HG03558 (cell line): ENCODE results near the gene DHPS.
"Not testable (repeated sequence)": the region's sequence is repeated elsewhere in the genome, so short reads cannot be mapped to it uniquely, and the experiment has no call there.

Experiments used
- ATAC-seq: cut with Tn5 transposase; IDR thresholded peaks from one replicate; pipeline ENCODE4 v1.9.1; 2021; ENCODE audit warnings: moderate number of reproducible peaks; ENCODE audit not compliant: unreplicated experiment; ENCODE audit errors: extremely low read depth

The DHPS gene

GRCh38 chr19:12681074-12681987, at the start of gene DHPS:
TSS of gene DHPS (minus strand) at chr19:12681880. CDS start at chr19:12681766, 114 bp downstream.
- ATAC-seq, result peak; percentile 55

DNA sequence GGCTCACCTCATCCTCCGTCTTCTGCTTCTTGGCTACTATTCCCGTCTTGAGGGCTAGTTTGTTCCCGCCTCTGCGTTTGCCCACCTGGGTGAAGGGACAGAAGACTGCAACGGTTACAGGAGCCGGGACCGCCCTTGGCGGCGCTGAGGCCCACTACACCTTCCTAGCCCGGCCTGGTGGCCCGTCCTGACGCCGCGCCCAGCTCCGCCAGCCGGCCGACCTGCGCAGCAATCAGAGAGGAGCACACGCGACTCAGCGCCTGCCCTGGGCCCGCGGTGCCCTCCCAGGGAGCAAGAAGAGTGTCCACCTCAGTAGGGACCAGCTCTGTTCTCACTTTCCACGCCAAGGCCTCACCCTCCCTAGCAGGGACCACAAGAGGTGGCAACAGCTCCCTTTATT, 49.7 kb upstream of the DHPS start:
- no peak for ATAC-seq

GRCh38 chr19:12730064-12730463, 48.4 kb upstream of the DHPS start:
- no peak for ATAC-seq

DNA sequence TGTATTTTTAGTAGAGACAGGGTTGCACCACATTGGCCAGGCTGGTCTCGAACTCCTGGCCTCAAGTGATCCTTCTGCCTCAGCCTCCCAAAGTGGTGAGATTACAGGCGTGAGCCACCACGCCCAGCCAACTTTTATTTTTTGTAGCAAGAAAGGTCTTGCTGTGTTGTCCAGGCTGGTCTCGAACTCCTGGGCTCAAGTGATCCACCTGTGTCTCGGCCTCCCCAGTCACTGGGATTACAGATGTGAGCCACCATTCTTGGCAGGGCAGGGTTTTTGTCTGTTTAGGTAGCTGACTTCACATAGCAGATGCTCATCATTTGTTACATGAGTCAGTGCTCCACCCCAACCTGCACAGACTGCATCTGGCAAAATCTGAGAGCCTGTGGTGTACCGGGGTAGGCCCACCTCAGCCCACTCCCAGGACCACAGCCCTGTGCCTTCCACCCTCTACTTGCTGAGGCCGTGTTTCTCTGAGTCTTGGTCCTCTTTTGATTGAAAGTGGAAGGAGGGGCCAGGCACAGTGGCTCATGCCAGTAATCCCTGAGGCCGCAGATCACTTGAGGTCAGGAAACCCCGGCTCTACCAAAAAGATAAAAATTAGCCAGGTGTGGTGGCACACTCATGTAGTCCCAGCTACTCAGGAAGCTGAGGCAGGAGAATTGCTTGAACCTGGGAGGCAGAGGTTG, 46.2 kb upstream of the DHPS start:
- no peak for ATAC-seq

- ATAC-seq, result no peak
These were observed 45.3 kb upstream of the DHPS start for GRCh38 chr19:12726988-12727316.

DNA sequence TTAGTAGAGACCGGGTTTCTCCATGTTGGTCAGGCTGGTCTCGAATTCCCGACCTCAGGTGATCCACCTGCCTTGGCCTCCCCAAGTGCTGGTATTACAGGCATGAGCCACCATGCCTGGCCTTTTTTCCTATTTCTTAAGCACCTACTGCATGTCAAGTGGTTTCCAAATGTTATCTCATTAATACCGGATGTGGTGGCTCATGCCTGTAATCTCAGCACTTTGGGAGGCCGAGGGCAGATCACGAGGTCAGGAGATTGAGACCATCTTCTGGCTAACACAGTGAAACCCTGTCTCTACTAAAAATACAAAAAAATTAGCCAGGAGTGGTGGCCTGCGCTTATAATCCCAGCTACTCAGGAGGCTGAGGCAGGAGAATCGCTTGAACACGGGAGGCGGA, 43.9 kb upstream of the DHPS start:
- ATAC-seq, result not testable (repeated sequence)

DNA sequence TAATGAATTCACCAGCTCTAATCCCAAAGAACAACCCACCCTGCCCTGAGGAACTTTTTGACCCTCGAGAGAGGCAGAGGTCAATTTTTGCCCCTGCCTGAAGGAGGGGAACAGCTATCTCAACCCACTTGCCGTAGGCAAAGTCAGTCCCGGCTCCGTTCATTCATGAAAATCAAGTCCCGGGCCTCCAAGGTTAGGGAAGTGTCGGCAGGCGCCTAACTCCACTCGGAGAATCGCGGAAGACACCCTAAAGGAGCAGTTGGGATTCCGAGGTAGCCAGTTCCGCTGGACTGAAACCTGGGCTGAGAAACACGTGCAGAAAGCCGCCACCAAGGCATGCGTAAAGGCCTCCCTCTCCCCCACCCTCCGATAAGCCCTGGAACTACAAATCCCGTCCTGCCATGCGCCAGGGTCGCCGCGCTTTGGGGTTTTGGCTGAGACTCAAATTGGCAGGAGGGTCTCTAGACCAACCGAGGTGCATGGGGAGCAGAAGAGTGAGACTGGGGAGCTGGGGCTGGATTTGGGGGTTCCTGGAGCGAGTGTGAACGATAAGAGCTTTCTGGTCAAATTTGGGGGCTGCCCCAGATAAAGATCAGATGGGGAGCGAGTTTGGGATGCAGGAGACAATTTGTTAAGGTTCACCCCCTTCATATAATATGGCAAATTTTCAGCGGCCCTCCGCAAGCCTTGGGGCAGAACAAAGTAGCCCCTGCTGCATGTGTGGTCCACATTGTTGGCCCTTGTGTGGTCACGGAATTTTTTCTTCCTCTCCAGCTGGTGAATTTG, 42.2 kb upstream of the DHPS start, which contains the start of gene TNPO2:
Gene TNPO2, minus strand, starts transcription at position 292 of the 786 bp plus-strand sequence. CDS start 2,955 bp downstream, outside the sequence.
- ATAC-seq, result no peak

- no peak for ATAC-seq
These were observed 41.6 kb upstream of the DHPS start for GRCh38 chr19:12723381-12723640.

DNA sequence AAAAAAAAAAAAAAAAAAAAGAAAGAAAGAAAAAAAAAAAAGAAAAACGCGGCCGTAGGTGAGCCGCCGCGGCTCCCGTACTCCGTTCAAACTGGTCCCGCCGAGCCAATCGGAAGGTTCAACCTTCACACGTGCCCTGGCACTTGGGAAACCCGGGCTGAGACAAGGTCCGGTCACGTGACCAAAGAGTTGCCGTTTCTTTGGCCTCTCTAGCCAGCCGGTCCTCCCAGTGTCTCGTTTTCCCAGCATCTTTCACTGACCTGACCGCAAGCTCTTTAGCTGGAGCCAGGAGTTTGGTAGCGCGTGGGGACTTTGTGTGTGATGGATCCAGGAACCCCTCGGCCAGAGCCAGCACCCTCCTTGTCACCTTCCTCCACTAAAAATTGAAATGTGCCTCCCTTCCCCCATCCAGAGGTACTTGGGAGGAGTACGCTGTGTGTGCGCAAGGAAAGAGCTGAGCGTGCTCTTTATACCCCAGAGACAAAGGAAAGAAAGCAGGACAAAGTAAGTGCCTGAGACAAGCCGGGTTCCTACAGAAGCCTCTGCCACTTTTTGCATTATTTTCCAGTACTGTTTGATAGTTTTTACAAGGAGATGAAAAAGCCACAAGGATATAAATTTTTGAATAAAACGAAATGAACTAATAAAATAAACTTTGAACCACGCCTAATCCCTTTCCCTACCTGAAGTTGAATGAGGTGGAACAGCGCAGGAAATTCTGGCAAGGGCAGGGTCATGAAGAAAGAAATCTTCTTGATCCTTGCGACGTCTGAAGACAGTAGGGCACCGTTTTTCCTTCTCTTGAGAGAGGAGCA, 41.1 kb upstream of the DHPS start:
- ATAC-seq, result no peak

GRCh38 chr19:12721656-12722565, 40.2 kb upstream of the DHPS start:
- no peak for ATAC-seq

DNA sequence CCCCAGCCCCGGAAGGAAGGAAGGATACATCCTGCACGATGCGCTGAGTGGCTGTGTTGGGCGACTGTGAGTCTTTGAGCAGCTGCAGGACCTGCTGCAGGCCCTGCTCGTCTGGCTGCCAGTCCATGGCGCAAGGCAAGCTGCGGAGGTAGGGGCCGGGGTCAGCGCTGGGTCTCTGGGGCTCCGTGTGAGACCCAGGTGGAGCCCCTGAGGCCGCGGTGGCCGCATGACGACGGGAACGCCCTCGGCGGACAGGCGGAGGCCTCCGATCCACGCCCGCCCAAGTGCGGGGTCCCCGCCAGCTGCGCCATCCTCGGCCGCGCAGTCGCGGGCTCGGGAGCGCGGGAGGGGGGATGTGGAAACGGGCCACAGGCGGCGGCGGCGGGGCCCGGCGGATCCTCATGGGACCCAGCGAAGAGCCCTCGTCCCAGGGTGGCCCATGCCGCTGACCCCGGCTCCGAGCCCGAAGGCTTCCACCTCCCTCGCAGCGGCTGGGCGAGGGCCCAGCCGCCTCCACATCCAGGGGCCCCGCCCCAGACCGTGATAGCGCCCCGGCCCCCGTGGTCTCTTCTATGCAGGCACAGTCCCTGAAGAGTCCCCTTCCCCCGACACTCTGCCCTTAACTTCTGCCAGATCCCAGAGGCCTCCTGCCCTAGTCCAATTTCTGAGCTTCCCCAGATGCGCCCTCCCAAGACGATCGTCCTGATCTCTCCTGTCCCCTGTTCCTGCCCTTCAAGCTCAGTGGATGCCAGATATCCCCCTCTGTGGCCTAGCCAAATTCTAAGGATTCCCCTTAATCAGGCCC, 39.4 kb upstream of the DHPS start:
- no peak for ATAC-seq

- no peak for ATAC-seq
These were observed 38.6 kb upstream of the DHPS start for GRCh38 chr19:12720296-12720695.

- ATAC-seq, result no peak
These were observed 34.2 kb upstream of the DHPS start for GRCh38 chr19:12715929-12716328.

DNA sequence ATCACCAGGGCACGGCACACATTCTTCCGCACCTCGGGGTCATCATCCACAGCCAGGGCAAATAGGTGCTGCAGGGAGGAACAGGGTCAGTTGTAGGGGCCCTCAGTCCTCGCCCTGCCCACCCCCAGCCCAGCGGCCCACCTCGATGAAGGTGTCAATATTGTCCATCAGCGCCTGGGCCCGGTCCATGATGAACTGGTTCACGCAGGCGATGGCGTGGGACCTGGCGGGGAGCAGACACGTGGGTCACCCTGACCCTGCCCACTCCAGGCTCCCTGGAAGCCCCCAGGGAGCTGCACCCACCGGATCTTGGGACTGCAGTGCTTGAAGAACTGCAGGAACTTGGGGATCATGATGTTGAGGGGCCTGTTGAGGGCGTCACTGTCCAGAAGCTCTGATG, 33.4 kb upstream of the DHPS start:
- ATAC-seq, result no peak

DNA sequence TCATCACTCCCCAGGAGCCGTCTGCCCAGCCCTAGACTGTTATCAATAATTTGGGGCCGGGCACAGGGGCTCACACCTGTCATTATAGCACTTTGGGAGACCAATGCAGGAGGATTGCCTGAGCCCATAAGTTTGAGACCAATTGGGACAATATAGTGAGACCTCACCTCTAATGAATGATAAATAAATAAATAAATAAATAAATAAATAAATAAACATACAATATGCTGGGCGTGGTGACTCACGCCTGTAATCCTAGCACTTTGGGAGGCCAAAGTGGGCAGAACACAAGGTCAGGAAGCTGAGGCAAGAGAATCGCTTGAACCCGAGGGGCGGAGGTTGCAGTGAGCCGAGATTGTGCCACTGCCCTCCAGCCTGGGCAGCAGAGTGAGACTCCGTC, 31.6 kb upstream of the DHPS start:
- ATAC-seq, result not testable (repeated sequence)

DNA sequence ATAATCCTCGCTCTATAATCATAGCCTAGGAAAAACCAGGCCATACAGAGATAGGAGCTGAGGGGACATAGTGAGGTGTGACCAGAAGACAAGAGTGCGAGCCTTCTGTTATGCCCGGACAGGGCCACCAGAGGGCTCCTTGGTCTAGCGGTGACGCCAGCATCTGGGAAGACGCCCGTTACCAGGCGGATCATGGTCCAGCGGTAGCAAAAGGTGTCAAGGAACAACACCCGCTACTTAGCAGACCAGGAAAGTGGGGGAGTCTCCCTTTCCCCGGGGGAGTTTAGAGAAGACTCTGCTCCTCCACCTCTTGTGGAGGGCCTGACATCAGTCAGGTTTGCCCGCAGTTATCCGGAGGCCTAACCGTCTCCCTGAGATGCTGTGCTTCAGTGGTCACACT, 30.4 kb upstream of the DHPS start:
- ATAC-seq, result not testable (repeated sequence)

- no peak for ATAC-seq
These were observed 29.5 kb upstream of the DHPS start for GRCh38 chr19:12711187-12711586.

DNA sequence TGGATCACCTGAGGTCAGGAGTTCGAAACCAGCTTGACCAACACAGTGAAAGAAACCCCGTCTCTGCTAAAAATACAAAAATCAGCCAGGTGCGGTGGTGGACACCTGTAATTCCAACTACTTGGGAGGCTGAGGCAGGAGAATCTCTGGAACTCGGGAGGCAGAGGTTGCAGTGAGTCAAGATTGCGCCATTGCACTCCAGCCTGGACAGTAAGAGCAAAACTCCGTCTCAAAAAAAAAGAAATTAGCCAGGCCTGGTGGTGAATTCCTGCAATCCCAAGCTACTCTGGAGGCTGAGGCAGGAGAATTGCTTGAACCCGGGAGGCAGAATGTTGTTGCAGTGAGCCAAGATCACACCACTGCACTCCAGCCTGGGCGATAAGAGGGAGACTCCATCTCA, 27.0 kb upstream of the DHPS start:
- no peak for ATAC-seq
